GM18507 (cell line): Measurements from ENCODE around the gene EI24.
"Not testable (repeated sequence)": the region's sequence is repeated elsewhere in the genome, so short reads cannot be mapped to it uniquely, and the experiment has no call there.

Experiments used
- DNase-seq: peaks from one replicate; pipeline ENCODE4 v3.0.0; 2011; ENCODE audit warnings: low read depth; ENCODE audit not compliant: insufficient read length; ENCODE audit errors: extremely low spot score
- FAIRE-seq: peaks from 2 replicates; lab custom pipeline; 2011; peaks lifted over from hg19 to GRCh38; lab: Jason Lieb, UNC

The EI24 gene

GRCh38 chr11:125572916-125573315 lies 3.6 kb downstream of the EI24 start:
- FAIRE-seq (no peak), DNase-seq (no peak)

GRCh38 chr11:125577181-125577580 lies 7.9 kb downstream of the EI24 start:
- FAIRE-seq, DNase-seq: not testable (repeated sequence)

- FAIRE-seq (no peak), DNase-seq (no peak)
Observed at GRCh38 chr11:125578783-125579182, 9.5 kb downstream of the EI24 start.

GRCh38 chr11:125579811-125580210 lies 10.5 kb downstream of the EI24 start:
- DNase-seq, result no peak
- FAIRE-seq, result no peak

- DNase-seq (no peak), FAIRE-seq (no peak)
Observed at GRCh38 chr11:125583496-125583895, 14.2 kb downstream of the EI24 start.

GRCh38 chr11:125585487-125585886 lies 16.2 kb downstream of the EI24 start:
- DNase-seq (no peak), FAIRE-seq (no peak)

- no peak for DNase-seq
- FAIRE-seq, result no peak
Observed at GRCh38 chr11:125586623-125587022, 17.3 kb downstream of the EI24 start.

GRCh38 chr11:125587480-125587879 lies 18.2 kb downstream of the EI24 start:
- DNase-seq, result no peak
- no peak for FAIRE-seq

GRCh38 chr11:125588505-125588904 lies 19.2 kb downstream of the EI24 start:
- FAIRE-seq (no peak), DNase-seq (no peak)

- DNase-seq, result no peak
- FAIRE-seq, result peak; percentile 55
Observed at GRCh38 chr11:125591649-125592304, 22.5 kb downstream of the EI24 start.

GRCh38 chr11:125592305-125593113 lies 23.2 kb downstream of the EI24 start, which contains the start of gene STT3A:
Gene STT3A, plus strand, starts transcription at chr11:125592852. Its CDS starts 3,064 bp downstream, at chr11:125595916.
- DNase-seq (peak; percentile 89), FAIRE-seq (peak; percentile 98)

GRCh38 chr11:125593114-125593820 lies 24.0 kb downstream of the EI24 start:
- FAIRE-seq (no peak), DNase-seq (no peak)

- DNase-seq (no peak), FAIRE-seq (no peak)
Observed at GRCh38 chr11:125594958-125595357, 25.7 kb downstream of the EI24 start.

- FAIRE-seq (no peak), DNase-seq (no peak)
Observed at GRCh38 chr11:125600663-125601062, 31.4 kb downstream of the EI24 start.

GRCh38 chr11:125603207-125603606 lies 33.9 kb downstream of the EI24 start:
- FAIRE-seq (no peak), DNase-seq (no peak)

- DNase-seq (no peak), FAIRE-seq (no peak)
Observed at GRCh38 chr11:125605417-125605816, 36.1 kb downstream of the EI24 start.

GRCh38 chr11:125609545-125609944 lies 40.3 kb downstream of the EI24 start:
- FAIRE-seq (no peak), DNase-seq (no peak)

- DNase-seq (no peak), FAIRE-seq (no peak)
Observed at GRCh38 chr11:125618383-125618782, 49.1 kb downstream of the EI24 start.

- no peak for DNase-seq
Observed at GRCh38 chr11:125621995-125622394, 52.7 kb downstream of the EI24 start.

GRCh38 chr11:125623064-125623463 lies 53.8 kb downstream of the EI24 start:
- FAIRE-seq, result no peak
- no peak for DNase-seq

More at GRCh38 chr11:125621995-125622394, 52.7 kb downstream of the EI24 start:
- no peak for FAIRE-seq
